OCI-LY1 (cell line): ENCODE results near the gene RNF212.

Source experiments
- H2AFZ ChIP-seq: fragments of 200-600 bp; sonication (generic), shearing (Covaris generic); 2 replicates; pipeline ENCODE4 v1.6.0; 2014; ENCODE audit warnings: antibody characterized with exemption, mild to moderate bottlenecking, low read length
- H3F3A ChIP-seq: fragments of 200-600 bp; sonication (generic), shearing (Covaris generic); 2 replicates; pipeline ENCODE4 v1.6.0; 2014; ENCODE audit warnings: mild to moderate bottlenecking, antibody characterized with exemption, low read length, moderate library complexity; ENCODE audit not compliant: insufficient read depth
- H3K27ac ChIP-seq: fragments of 200-600 bp; sonication (generic); 2 replicates; pipeline ENCODE4 v1.5.1; 2014; ENCODE audit warnings: low read length, mixed run types, mild to moderate bottlenecking, low read depth; ENCODE audit not compliant: poor library complexity, severe bottlenecking
- H3K27me3 ChIP-seq: fragments of 200-600 bp; sonication (generic); 2 replicates; pipeline ENCODE4 v1.6.0; 2014; ENCODE audit warnings: antibody characterized with exemption, mild to moderate bottlenecking, low read length, moderate library complexity; ENCODE audit not compliant: insufficient read depth
- H3K36me3 ChIP-seq: fragments of 200-600 bp; sonication (generic); 2 replicates; pipeline ENCODE4 v1.6.1; 2014; ENCODE audit warnings: mild to moderate bottlenecking, antibody characterized with exemption, low read length, moderate library complexity, mixed read lengths; ENCODE audit not compliant: insufficient read depth
- H3K4me1 ChIP-seq: fragments of 200-600 bp; sonication (generic); 2 replicates; pipeline ENCODE4 v1.5.1; 2014; ENCODE audit warnings: mild to moderate bottlenecking, low read length, moderate library complexity; ENCODE audit not compliant: insufficient read depth, severe bottlenecking
- H3K4me2 ChIP-seq: fragments of 200-600 bp; sonication (generic), shearing (Covaris generic); 2 replicates; pipeline ENCODE4 v1.6.1; 2014; ENCODE audit warnings: low read length
- H3K4me3 ChIP-seq: fragments of 200-600 bp; sonication (generic); 2 replicates; pipeline ENCODE4 v1.5.1; 2014; ENCODE audit warnings: low read length, low read depth, mild to moderate bottlenecking, mixed read lengths; ENCODE audit not compliant: poor library complexity, severe bottlenecking
- H3K79me2 ChIP-seq: fragments of 200-600 bp; shearing (Covaris generic); 2 replicates; pipeline ENCODE4 v1.6.1; 2016; ENCODE audit warnings: mixed run types, low read length, mixed read lengths; ENCODE audit not compliant: insufficient read depth
- H3K9ac ChIP-seq: fragments of 200-600 bp; sonication (generic), shearing (Covaris generic); 2 replicates; pipeline ENCODE4 v1.6.1; 2014; ENCODE audit warnings: mild to moderate bottlenecking, low read length, mixed read lengths
- H3K9me2 ChIP-seq: fragments of 200-600 bp; sonication (generic), shearing (Covaris generic); 2 replicates; pipeline ENCODE4 v1.6.1; 2014; ENCODE audit warnings: low read depth, mild to moderate bottlenecking, low read length, mixed read lengths
- H3K9me3 ChIP-seq: fragments of 200-600 bp; shearing (Covaris generic); 2 replicates; pipeline ENCODE4 v1.6.1; 2014; ENCODE audit warnings: low read length, mixed read lengths
- H4K20me1 ChIP-seq: fragments of 200-600 bp; sonication (generic), shearing (Covaris generic); 2 replicates; pipeline ENCODE4 v1.6.0; 2016; ENCODE audit warnings: mild to moderate bottlenecking, low read length; ENCODE audit not compliant: insufficient read depth
- CTCF ChIP-seq: fragments of 200-600 bp; sonication (generic), shearing (Covaris generic); IDR thresholded peaks from 2 replicates; pipeline ENCODE4 v1.5.1; 2017; ENCODE audit warnings: mild to moderate bottlenecking, antibody characterized with exemption, low read length, moderate library complexity, mixed read lengths
- EZH2 ChIP-seq: fragments of 200-600 bp; sonication (generic), shearing (Covaris generic); IDR thresholded peaks from 2 replicates; pipeline ENCODE4 v1.8.0; 2017; ENCODE audit warnings: borderline replicate concordance, mixed run types, mild to moderate bottlenecking, antibody characterized with exemption, low read length, moderate library complexity, mixed read lengths

RNF212 gene

GRCh38 chr4:1122505-1122904, 9.1 kb upstream of the RNF212 start:
- Histone ChIP-seq H3K9ac (no peak overlapping the region), H3K9me2 (no peaks in the 10 kb centered on the region), H3K4me3 (no peak overlapping the region), H3F3A (no peaks in the 10 kb centered on the region), H3K9me3 (no peaks in the 10 kb centered on the region), H3K4me1 (no peaks in the 10 kb centered on the region), H3K4me2 (no peak overlapping the region), H2AFZ (no peak overlapping the region), H4K20me1 (no peaks in the 10 kb centered on the region), H3K36me3 (no peaks in the 10 kb centered on the region), H3K27me3 (no peaks in the 10 kb centered on the region), H3K27ac (no peak overlapping the region), H3K79me2 (no peaks in the 10 kb centered on the region)
- TF ChIP-seq EZH2 (no peak), CTCF (no peak)

GRCh38 chr4:1116838-1117237, 3.5 kb upstream of the RNF212 start:
- TF ChIP-seq EZH2, result no peak
- TF ChIP-seq CTCF, result no peak
- H3K9me2 ChIP-seq, result no peaks in the 10 kb centered on the region
- H3K36me3 ChIP-seq, result no peaks in the 10 kb centered on the region
- no peak overlapping the region for H3K4me3 ChIP-seq
- no peak overlapping the region for H3K27ac ChIP-seq
- H3F3A ChIP-seq, result no peaks in the 10 kb centered on the region
- no peaks in the 10 kb centered on the region for H3K79me2 ChIP-seq
- no peak overlapping the region for H3K9ac ChIP-seq
- H3K9me3 ChIP-seq, result no peaks in the 10 kb centered on the region
- H3K27me3 ChIP-seq, result no peaks in the 10 kb centered on the region
- no peak overlapping the region for H2AFZ ChIP-seq
- H4K20me1 ChIP-seq, result no peaks in the 10 kb centered on the region
- H3K4me1 ChIP-seq, result no peaks in the 10 kb centered on the region
- no peak overlapping the region for H3K4me2 ChIP-seq

- no peaks in the 10 kb centered on the region for H3K9me2 ChIP-seq
- H4K20me1 ChIP-seq, result no peaks in the 10 kb centered on the region
- TF ChIP-seq CTCF (no peak), EZH2 (no peak)
- no peak overlapping the region for H2AFZ ChIP-seq
- no peaks in the 10 kb centered on the region for H3K36me3 ChIP-seq
- H3K9me3 ChIP-seq, result no peaks in the 10 kb centered on the region
- no peak overlapping the region for H3K4me2 ChIP-seq
- H3K9ac ChIP-seq, result no peak overlapping the region
- no peaks in the 10 kb centered on the region for H3F3A ChIP-seq
- H3K79me2 ChIP-seq, result no peaks in the 10 kb centered on the region
- no peak overlapping the region for H3K27ac ChIP-seq
- H3K27me3 ChIP-seq, result no peaks in the 10 kb centered on the region
- no peaks in the 10 kb centered on the region for H3K4me1 ChIP-seq
- H3K4me3 ChIP-seq, result no peak overlapping the region
These were observed 2.3 kb upstream of the RNF212 start for GRCh38 chr4:1115528-1116293.
